Measurements from ENCODE around the gene MAP7D3.

Gene MAP7D3

DNA sequence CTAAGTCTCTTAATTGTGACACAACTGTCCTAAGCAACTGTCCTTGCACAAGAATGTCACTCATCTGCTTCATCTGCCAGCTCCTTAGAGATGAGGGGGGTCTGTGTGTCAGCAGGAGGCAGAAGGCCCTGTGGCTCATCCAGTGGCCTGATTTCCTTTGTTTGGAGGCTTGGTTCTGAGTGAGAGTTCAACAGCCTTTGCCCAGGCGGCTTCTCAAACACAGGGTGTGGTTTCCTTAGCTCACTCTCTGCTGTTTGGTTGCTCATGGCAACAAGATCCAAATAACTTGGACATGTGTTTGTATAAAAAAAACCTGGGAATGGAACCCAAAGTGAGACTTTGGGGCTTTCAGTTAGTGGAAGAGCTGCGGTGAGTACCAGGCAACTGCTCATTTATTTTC is 46.6 kb downstream of the MAP7D3 start:
- no peak for DNase-seq

DNA sequence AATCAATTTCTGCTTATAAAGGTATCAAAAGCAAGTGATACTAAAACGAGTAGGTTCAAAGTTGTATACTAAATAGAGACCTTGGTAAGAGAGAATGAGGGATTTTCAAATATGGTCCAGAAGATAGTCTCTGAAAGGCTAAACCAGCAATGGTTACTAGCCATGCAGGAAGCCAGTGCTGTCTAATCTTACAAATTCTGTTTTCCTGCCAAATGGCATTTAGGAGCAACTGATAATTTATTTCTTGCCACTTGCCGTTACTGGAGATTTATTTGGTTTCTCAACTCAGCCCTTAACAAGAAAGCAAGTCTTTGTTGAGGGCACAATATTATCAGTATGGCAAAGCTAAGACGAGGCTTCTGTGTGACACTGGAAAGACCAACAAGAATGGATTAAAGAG is 47.2 kb downstream of the MAP7D3 start:
- DNase-seq: no peak

DNA sequence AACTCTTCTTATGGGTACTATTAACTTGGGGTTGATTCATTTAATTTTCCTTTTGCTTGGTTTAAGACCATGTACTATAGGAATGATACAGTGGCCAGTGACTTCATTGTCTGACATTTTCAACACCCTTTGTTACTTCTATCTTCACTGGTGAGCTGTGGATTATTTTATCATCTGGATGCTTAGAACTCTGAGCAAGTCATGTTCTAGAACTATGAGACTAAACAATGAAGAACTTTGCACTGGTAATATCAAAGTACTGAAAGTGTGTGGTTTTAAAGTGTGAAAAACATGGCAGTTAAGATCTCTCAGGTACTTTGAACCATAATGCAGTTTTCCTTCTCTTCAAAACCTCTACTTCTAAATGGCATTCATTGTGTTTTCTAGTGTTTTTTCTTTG is 47.8 kb downstream of the MAP7D3 start:
- no peak for DNase-seq

- no peak for DNase-seq
Measured at GRCh38 chrX:136202889-136203288, 48.3 kb downstream of the MAP7D3 start.

DNA sequence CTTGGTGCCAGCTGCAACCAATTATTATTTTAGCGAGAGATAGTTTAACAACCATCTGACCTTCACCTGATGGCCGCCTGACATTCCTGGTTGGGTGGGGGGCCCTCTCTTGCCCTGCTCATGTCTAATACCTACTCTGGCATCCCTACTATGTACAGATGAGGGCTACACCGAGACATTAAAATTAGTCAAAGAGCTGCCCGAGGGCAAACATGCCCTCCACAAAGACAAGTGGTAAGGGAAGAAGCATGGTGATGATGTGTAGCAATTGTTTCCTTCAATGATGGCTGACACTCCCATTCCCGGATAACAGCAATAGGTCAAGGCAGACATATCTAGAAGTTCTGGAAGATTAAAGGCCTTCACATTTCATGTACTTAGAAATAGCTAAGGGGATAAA is 49.6 kb downstream of the MAP7D3 start:
- DNase-seq: no peak

DNA sequence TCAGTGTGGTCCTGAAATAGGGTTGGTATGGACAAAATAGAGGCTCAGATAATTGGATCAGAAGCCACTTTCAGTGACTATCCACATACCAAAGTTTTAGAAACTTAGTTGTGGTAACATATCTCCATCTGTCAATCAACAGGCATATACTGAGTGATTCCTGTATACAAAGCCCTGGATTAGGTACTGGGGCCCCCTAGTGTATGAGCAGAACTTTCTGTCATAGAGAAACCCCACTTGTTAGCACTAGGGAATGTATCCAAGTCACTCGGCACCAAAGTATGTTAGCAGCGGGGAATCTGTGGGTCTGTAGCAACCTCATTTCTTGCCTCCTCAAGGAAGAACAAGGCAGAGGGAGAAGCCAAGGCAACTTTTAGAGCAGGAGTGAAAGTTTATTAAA is 50.7 kb downstream of the MAP7D3 start:
- DNase-seq: no peak

GRCh38 chrX:136199365-136199764 is 51.8 kb downstream of the MAP7D3 start:
- no peak for DNase-seq

DNA sequence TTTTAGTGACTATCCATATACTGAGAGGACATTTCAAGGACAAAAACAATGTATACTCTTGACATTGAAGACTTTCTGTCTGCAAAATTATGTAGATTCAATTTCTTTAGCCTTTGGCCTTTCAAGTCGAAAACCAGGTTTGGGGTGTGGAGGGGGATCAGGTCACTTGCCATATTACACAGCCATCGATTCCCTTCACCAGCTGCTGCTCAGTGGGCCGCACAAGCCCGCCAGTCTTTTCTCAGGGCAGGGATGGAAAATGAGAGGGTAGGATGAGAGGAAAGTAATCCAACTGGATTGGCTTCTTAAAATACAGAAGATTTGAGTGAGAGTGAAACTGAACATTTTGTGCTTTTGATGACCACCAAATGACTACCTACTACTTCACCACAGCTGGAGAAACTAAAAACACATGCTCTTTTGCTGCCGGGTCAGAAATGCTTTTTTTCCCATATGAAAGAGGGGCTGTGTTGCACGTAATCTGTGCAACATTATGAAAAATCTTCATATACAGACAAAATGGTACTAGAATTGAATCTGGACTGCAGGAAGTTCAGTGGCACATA is 52.4 kb downstream of the MAP7D3 start:
- DNase-seq: no peak

DNA sequence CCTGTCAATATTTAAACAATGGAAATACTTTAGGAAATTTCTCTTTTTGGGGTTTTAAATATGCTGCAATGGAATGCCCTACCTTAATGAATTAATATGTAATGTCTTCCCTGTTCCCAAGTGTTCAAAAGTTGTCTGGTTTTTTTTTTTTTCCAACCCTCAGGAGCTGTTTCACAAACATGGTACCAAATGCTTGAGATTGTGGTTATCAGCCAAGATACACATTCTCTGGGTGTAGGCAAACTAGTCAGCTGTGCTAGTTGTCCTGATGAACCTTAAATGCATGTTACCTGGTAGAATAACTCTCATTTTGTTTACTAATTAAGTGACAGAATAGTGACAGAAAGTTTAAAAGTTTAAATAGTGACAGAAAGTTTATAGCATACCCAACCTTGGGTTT is 53.2 kb downstream of the MAP7D3 start:
- DNase-seq: no peak

- DNase-seq: no peak
Measured at GRCh38 chrX:136196691-136197155, 54.5 kb downstream of the MAP7D3 start.

DNA sequence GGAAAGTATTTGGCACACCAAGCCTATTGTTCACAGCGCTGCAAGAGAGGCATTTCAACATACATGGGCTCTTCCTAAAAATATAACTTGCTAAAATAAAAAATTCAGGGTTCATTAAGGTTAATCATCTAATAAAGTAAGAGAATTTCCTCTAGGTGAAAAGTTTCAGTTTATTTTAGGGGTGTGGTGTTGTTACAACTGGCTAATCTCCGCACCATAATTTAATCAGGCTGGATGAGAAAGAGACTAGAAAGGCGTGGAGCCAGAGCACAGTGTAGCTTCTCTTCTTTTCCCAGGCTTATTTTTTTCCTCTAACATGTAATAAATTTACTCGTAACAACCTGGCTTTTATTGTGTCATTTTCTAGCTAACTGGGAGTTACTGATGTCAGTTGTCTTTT is 56.0 kb downstream of the MAP7D3 start:
- DNase-seq: no peak

GRCh38 chrX:136194536-136194935 is 56.7 kb downstream of the MAP7D3 start:
- no peak for DNase-seq

GRCh38 chrX:136193771-136194170 is 57.4 kb downstream of the MAP7D3 start:
- DNase-seq: no peak

DNA sequence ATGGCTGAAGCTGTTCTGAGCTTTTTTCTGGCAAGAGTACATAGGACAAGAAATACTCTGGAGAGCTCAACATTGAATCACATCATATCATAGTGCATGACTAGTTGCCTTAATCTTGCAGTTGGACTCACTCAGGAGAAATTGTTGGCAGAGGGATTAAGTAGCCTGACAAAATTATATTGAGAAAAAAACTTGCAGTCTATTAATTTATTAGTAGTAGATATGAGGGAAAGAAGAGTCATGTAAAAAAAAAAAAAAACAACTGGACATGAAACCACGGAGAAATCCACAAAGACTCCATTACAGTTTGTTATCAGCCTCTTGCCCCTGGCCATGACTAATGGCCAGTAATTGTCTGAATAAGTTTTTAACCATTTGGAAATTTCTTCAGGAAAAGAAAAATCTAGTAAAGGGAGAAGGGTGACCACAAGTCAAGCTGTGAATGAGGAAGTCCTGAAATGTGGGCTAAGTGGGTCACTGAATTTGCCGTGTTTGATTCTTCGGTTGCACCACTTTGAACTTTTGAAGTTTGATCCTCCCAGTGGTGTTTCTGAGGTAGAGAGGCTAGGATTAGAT is 58.3 kb downstream of the MAP7D3 start:
- no peak for DNase-seq

- DNase-seq: no peak
Measured at GRCh38 chrX:136192135-136192534, 59.1 kb downstream of the MAP7D3 start.

- no peak for DNase-seq
Measured at GRCh38 chrX:136191171-136191570, 60.0 kb downstream of the MAP7D3 start.

GRCh38 chrX:136190038-136190713 is 61.0 kb downstream of the MAP7D3 start:
- no peak for DNase-seq

- no peak for DNase-seq
Measured at GRCh38 chrX:136189222-136189621, 62.0 kb downstream of the MAP7D3 start.

GRCh38 chrX:136186023-136186413 is 65.2 kb downstream of the MAP7D3 start:
- no peak for DNase-seq

- no peak for DNase-seq
Measured at GRCh38 chrX:136185401-136186022, 65.7 kb downstream of the MAP7D3 start.

DNA sequence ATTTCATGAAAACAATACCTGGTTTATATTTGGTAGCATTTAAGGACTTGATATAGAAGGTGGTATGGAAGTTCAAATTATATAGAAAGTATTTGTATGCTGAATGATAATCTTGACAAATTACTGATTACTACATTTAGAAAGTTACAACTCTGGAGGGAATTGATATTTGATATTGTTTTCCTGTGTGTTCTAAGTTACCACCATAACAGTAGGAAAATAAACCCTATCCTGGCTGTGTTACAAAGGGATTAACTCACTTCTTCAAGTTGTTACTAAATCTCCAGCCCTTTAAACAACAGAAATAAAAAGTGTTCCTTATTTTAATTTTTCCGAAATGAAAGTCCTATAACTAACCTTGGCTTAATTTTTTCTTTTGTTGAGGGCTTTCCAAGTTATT is 67.3 kb downstream of the MAP7D3 start:
- no peak for DNase-seq

DNA sequence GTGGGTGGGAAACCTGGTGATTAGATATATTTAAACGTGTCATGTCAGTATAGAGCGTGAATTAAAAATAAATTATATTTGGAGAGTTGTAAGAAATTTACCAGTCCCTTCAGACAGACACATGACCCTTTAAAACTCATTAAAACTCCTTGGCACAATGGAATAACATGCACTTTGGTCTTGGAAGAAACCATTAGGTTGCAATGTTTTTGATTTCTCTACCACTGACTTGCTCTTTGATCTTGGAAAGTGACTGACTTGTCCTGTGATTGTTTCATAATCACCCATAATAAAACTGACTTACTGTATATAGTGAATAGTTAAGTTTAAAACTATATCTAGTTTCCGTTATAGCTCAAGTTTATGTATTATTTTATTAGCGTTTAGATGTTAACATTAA is 68.0 kb downstream of the MAP7D3 start:
- DNase-seq: no peak

- no peak for DNase-seq
Measured at GRCh38 chrX:136182414-136182813, 68.8 kb downstream of the MAP7D3 start.

- DNase-seq: no peak
Measured at GRCh38 chrX:136179133-136179532, 72.1 kb downstream of the MAP7D3 start.

Data from retina (tissue), 1 donor.